Measurements from ENCODE around the gene THSD1. TPM values are rescaled to one million over a fixed set of nuclear protein-coding genes. Genes with fewer than 3 reads are reported as not detected.

The THSD1 gene
- total and polyA plus RNA-seq, 10 donors, result 1.6 to 13.1 (median 9.9) TPM

DNA sequence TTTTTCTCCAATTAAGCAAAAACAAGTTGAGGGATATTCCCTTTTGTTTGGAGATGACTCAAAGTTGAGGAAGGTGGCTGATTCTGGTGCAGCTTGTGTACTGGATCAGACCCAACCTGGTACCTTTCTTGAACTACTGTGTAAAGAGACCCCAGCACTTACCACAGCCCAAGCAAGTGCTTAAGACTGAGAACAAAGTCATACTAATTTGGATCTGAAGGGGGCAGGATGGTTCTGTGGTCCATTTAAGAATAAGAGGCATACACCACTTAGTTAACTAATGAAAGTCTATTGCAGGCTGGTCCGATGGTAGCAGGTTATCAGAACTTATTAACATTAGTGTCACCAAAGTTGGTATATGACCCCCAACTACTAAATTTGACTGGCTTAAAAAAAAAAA, 6.3 kb downstream of the THSD1 start:
- no peak for TF ChIP-seq POLR2AphosphoS5 (IDR thresholded peaks at IDR 0.05)
- TF ChIP-seq, protein P1, sequence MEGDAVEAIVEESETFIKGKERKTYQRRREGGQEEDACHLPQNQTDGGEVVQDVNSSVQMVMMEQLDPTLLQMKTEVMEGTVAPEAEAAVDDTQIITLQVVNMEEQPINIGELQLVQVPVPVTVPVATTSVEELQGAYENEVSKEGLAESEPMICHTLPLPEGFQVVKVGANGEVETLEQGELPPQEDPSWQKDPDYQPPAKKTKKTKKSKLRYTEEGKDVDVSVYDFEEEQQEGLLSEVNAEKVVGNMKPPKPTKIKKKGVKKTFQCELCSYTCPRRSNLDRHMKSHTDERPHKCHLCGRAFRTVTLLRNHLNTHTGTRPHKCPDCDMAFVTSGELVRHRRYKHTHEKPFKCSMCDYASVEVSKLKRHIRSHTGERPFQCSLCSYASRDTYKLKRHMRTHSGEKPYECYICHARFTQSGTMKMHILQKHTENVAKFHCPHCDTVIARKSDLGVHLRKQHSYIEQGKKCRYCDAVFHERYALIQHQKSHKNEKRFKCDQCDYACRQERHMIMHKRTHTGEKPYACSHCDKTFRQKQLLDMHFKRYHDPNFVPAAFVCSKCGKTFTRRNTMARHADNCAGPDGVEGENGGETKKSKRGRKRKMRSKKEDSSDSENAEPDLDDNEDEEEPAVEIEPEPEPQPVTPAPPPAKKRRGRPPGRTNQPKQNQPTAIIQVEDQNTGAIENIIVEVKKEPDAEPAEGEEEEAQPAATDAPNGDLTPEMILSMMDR (IDR thresholded peaks at IDR 0.05 in 8 of 11, conservative IDR thresholded peaks at IDR 0.05 in 3 of 11), result peak in 1 of 11 experiments; percentile 8
- DNase-seq, result no peak
- H3K27me3 ChIP-seq (replicated peaks in 1 of 7), result peaks cover 0 to 18% (median 0%) of the 10 kb centered on the region in 7 donors
- H3K27ac ChIP-seq, result no peak overlapping the region
- H3K36me3 ChIP-seq, result no peaks in the 10 kb centered on the region
- H3K9me3 ChIP-seq, result no peaks in the 10 kb centered on the region
- peaks cover 5 to 22% (median 13%) of the 10 kb centered on the region in 6 donors for H3K4me1 ChIP-seq
- H3K4me3 ChIP-seq, result no peak overlapping the region
- WGBS, 5 donors, result 67 to 94% (median 78%) methylated on average over 1 of the region's 1 CpG
- intact Hi-C loops (cut with DNase I; ENCODE audit: low total_unique reads), result no loop called here

DNA sequence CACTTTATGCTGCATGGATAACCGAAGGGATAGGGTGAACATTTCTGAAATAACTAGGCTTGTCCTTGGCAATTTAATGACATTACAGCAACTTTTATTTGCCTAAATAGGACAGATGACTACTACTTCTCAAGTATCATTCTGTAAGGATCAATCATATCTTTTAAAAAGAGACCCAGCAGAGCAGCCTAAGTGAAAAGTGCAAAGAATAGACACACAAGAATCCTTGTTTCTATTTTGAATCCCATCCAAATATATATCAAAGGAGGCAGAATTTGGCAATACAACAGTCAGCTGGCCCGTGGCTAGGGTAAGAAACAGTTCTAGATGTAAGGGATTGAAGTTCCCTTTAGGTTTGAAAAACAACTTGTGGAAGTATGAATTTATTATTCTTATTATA, 6.9 kb downstream of the THSD1 start:
- intact Hi-C loops (cut with DNase I; ENCODE audit: low total_unique reads), result no loop called here
- Histone ChIP-seq H3K27me3 (replicated peaks in 1 of 7) (peaks cover 0 to 12% (median 0%) of the 10 kb centered on the region in 7 donors), H3K4me3 (no peak overlapping the region), H3K4me1 (peaks cover under 1 to 16% (median 6%) of the 10 kb centered on the region in 6 donors), H3K9me3 (no peaks in the 10 kb centered on the region), H3K27ac (no peak overlapping the region), H3K36me3 (no peaks in the 10 kb centered on the region)
- WGBS, 5 donors, result 48 to 80% (median 60%) methylated on average over 2 of the region's 2 CpGs
- DNase-seq, result no peak
- TF ChIP-seq POLR2AphosphoS5 (IDR thresholded peaks at IDR 0.05) (no peak), POLR2A (IDR thresholded peaks at IDR 0.05) (no peak)
- TF ChIP-seq, protein P1 (IDR thresholded peaks at IDR 0.05 in 8 of 11, conservative IDR thresholded peaks at IDR 0.05 in 3 of 11), result no peak

DNA sequence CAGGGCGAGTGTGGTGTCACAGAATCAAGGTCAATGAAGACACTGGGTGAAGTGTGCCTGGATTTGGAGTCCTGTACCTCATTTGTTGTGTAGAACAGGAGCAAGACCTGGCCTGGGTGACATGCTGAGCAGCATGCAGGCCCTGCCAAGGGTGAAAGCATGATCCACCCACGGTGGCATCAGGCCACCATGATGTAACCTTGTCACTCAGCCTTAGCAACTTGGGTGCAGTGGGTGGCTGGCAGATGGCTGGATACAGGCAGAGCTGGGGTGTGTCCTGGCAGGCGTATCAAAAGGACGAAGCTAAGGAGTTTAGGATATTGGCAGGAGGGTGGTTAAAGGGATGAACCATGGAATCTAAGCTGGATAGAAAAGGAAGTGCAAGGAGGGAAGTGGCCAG, 10.3 kb downstream of the THSD1 start:
- intact Hi-C loops (cut with DNase I; ENCODE audit: low total_unique reads), result no loop called here
- no peak overlapping the region for H3K27ac ChIP-seq
- DNase-seq, result no peak
- no peak overlapping the region for H3K4me3 ChIP-seq
- TF ChIP-seq POLR2A (IDR thresholded peaks at IDR 0.05) (no peak), POLR2AphosphoS5 (IDR thresholded peaks at IDR 0.05) (no peak)
- TF ChIP-seq, protein P1 (IDR thresholded peaks at IDR 0.05 in 8 of 11, conservative IDR thresholded peaks at IDR 0.05 in 3 of 11), result no peak
- H3K9me3 ChIP-seq, result no peaks in the 10 kb centered on the region
- 67 to 80% (median 78%) methylated on average over 4 of the region's 4 CpGs for WGBS, 5 donors
- peaks cover 0 to 5% (median 0%) of the 10 kb centered on the region in 6 donors for H3K4me1 ChIP-seq
- no peaks in the 10 kb centered on the region for H3K27me3 ChIP-seq (replicated peaks in 1 of 7)
- H3K36me3 ChIP-seq, result no peaks in the 10 kb centered on the region

DNA sequence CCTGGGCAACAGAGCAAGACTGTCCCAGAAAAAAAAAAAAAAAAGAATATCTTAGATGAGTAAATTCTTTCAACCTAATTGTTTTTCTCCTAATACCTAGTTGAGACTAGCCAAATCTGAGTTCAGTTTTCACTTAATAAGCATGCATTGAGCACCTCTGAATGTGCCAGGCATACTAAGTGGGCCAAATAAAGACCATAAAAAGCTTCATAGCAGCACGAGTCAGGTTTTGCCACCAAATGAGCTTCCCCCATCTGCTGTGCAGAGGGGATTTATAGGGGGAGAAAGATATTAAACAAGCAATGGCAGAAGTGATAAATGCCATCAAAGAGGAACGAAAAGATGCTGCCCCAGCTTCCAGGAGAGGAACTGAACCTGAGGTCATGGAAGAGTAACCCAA, 11.4 kb downstream of the THSD1 start:
- H3K4me1 ChIP-seq, result peaks cover 0 to 5% (median 0%) of the 10 kb centered on the region in 6 donors
- no peaks in the 10 kb centered on the region for H3K36me3 ChIP-seq
- no peak overlapping the region for H3K4me3 ChIP-seq
- no peaks in the 10 kb centered on the region for H3K9me3 ChIP-seq
- no peaks in the 10 kb centered on the region for H3K27me3 ChIP-seq (replicated peaks in 1 of 7)
- no peak for DNase-seq
- intact Hi-C loops (cut with DNase I; ENCODE audit: low total_unique reads), result no loop called here
- H3K27ac ChIP-seq, result no peak overlapping the region
- 61 to 76% (median 71%) methylated on average over 2 of the region's 2 CpGs for WGBS, 5 donors
- TF ChIP-seq, protein P1 (IDR thresholded peaks at IDR 0.05 in 8 of 11, conservative IDR thresholded peaks at IDR 0.05 in 3 of 11), result no peak
